Superior temporal gyrus (tissue), 1 donor: Measurements from ENCODE around the gene CD180.

Experiments
- DNase-seq: peaks from one replicate; pipeline ENCODE4 v3.0.0-alpha.2; 2016; ENCODE audit errors: extremely low spot score

The CD180 gene

GRCh38 chr5:67160985-67161384, 35.6 kb downstream of the CD180 start:
- no peak for DNase-seq

GRCh38 chr5:67160272-67160671, 36.3 kb downstream of the CD180 start:
- no peak for DNase-seq

GRCh38 chr5:67156976-67157583, 39.5 kb downstream of the CD180 start:
- DNase-seq = peak; percentile 68

GRCh38 chr5:67154556-67155206, 41.9 kb downstream of the CD180 start:
- no peak for DNase-seq

- no peak for DNase-seq
These were observed 43.3 kb downstream of the CD180 start for GRCh38 chr5:67153292-67153691.

GRCh38 chr5:67152400-67152799, 44.2 kb downstream of the CD180 start:
- DNase-seq = no peak

GRCh38 chr5:67149951-67150523, 46.6 kb downstream of the CD180 start:
- DNase-seq = peak; percentile 83

GRCh38 chr5:67149057-67149950, 47.3 kb downstream of the CD180 start:
- DNase-seq = no peak

- DNase-seq = no peak
These were observed 48.8 kb downstream of the CD180 start for GRCh38 chr5:67147760-67148159.

GRCh38 chr5:67146981-67147380, 49.6 kb downstream of the CD180 start:
- DNase-seq = no peak

GRCh38 chr5:67146574-67146973, 50.0 kb downstream of the CD180 start:
- no peak for DNase-seq

- no peak for DNase-seq
These were observed 52.4 kb downstream of the CD180 start for GRCh38 chr5:67144183-67144639.

GRCh38 chr5:67143549-67143948, 53.0 kb downstream of the CD180 start:
- DNase-seq = no peak

- DNase-seq = no peak
These were observed 53.8 kb downstream of the CD180 start for GRCh38 chr5:67142816-67143215.

- no peak for DNase-seq
These were observed 55.0 kb downstream of the CD180 start for GRCh38 chr5:67141644-67142043.

- no peak for DNase-seq
These were observed 56.2 kb downstream of the CD180 start for GRCh38 chr5:67140413-67140812.

GRCh38 chr5:67139030-67139429, 57.6 kb downstream of the CD180 start:
- DNase-seq = no peak

- no peak for DNase-seq
These were observed 61.1 kb downstream of the CD180 start for GRCh38 chr5:67135381-67135984.

- no peak for DNase-seq
These were observed 62.8 kb downstream of the CD180 start for GRCh38 chr5:67133776-67134175.

- no peak for DNase-seq
These were observed 63.4 kb downstream of the CD180 start for GRCh38 chr5:67133217-67133616.

GRCh38 chr5:67129768-67130167, 66.8 kb downstream of the CD180 start:
- DNase-seq = no peak
